ENCODE results near the gene LBR. TPM values are rescaled to one million over a fixed set of nuclear protein-coding genes. Genes with fewer than 3 reads are reported as not detected.

Gene LBR
- total RNA-seq, 1 donor from 2014 or later = 122 TPM

- peak in 1 of 2 donors; percentile 62 for DNase-seq (ENCODE audit: low read depth in 2 of 2)
Observed at GRCh38 chr1:225446595-225446960, 18.7 kb upstream of the LBR start.

GRCh38 chr1:225445639-225446594, 18.1 kb upstream of the LBR start:
- DNase-seq (ENCODE audit: low read depth in 2 of 2) = peak in 1 of 2 donors; percentile 38

- no peak for DNase-seq (ENCODE audit: low read depth in 2 of 2)
Observed at GRCh38 chr1:225442123-225442505, 14.3 kb upstream of the LBR start.

- no peak for DNase-seq (ENCODE audit: low read depth in 2 of 2)
Observed at GRCh38 chr1:225441314-225442122, 13.7 kb upstream of the LBR start.

- no peak for DNase-seq (ENCODE audit: low read depth in 2 of 2)
Observed at GRCh38 chr1:225440380-225441221, 12.8 kb upstream of the LBR start.

GRCh38 chr1:225437710-225438437, 10.0 kb upstream of the LBR start:
- DNase-seq (ENCODE audit: low read depth in 2 of 2) = peak in 1 of 2 donors; percentile 50

- no peak for DNase-seq (ENCODE audit: low read depth in 2 of 2)
Observed at GRCh38 chr1:225435957-225436392, 8.1 kb upstream of the LBR start.

GRCh38 chr1:225435487-225435886, 7.6 kb upstream of the LBR start:
- DNase-seq (ENCODE audit: low read depth in 2 of 2) = no peak

GRCh38 chr1:225435076-225435475, 7.2 kb upstream of the LBR start:
- no peak for DNase-seq (ENCODE audit: low read depth in 2 of 2)

GRCh38 chr1:225434046-225434445, 6.2 kb upstream of the LBR start:
- no peak for DNase-seq (ENCODE audit: low read depth in 2 of 2)

GRCh38 chr1:225431081-225431863, 3.4 kb upstream of the LBR start:
- DNase-seq (ENCODE audit: low read depth in 2 of 2) = no peak

GRCh38 chr1:225430301-225430700, 2.5 kb upstream of the LBR start:
- peak; percentile 57 to 82 for DNase-seq (ENCODE audit: low read depth in 2 of 2)

- no peak for DNase-seq (ENCODE audit: low read depth in 2 of 2)
Observed at GRCh38 chr1:225428881-225429455, 1.1 kb upstream of the LBR start.

- DNase-seq (ENCODE audit: low read depth in 2 of 2) = peak; percentile 83 to 94
Observed at GRCh38 chr1:225428068-225428880, 436 bp upstream of the LBR start.

- DNase-seq (ENCODE audit: low read depth in 2 of 2) = peak in 1 of 2 donors; percentile 37
Observed at GRCh38 chr1:225426395-225427234, 1.2 kb downstream of the LBR start.

GRCh38 chr1:225425201-225425786, 2.5 kb downstream of the LBR start:
- peak in 1 of 2 donors; percentile 33 for DNase-seq (ENCODE audit: low read depth in 2 of 2)

- no peak for DNase-seq (ENCODE audit: low read depth in 2 of 2)
Observed at GRCh38 chr1:225424562-225425200, 3.2 kb downstream of the LBR start.
